Body of pancreas (tissue), 4 donors: ENCODE measurements around the gene CCNG1. TPM values are rescaled to one million over a fixed set of nuclear protein-coding genes. Genes with fewer than 3 reads are reported as not detected.
A peak's percentile ranks its signal among the peaks of the same experiment; 100 is the strongest.
"Not testable (repeated sequence)": the region's sequence is repeated elsewhere in the genome, so short reads cannot be mapped to it uniquely, and the experiment has no call there.

ENCODE experiments used
- ATAC-seq: fragments of 150-250 bp; one replicate; pipeline ENCODE4 v1.9.1; 2016
- DNase-seq, 4 donors: peaks; one replicate each; pipeline ENCODE4 v3.0.0-alpha.2; 2019
- H3K27ac ChIP-seq, 4 donors: fragments of 200-600 bp; sonication (generic); 1 replicate in 3 of 4; 2 replicates in 1 of 4; pipeline versions ENCODE4 v1.5.1 to v1.6.1; 2016 to 2019; ENCODE audit warnings: mild to moderate bottlenecking in 1 of 4, mixed read lengths in 1 of 4, moderate library complexity in 1 of 4
- H3K27me3 ChIP-seq, 2 donors: fragments of 200-600 bp; sonication (generic); one replicate each; pipeline ENCODE4 v1.6.0; 2016; ENCODE audit warnings: mild to moderate bottlenecking in 1 of 2
- H3K36me3 ChIP-seq, 2 donors: fragments of 200-600 bp; sonication (generic); replicated peaks in 1 of 2; 2 replicates each; pipeline ENCODE4 v1.5.1; 2016; ENCODE audit warnings: low read depth in 2 of 2; ENCODE audit not compliant: insufficient read depth in 1 of 2
- H3K4me1 ChIP-seq: fragments of 200-600 bp; sonication (generic); one replicate; pipeline ENCODE4 v1.6.0; 2016
- H3K4me3 ChIP-seq, 2 donors: fragments of 200-600 bp; sonication (generic); 1 replicate in 1 of 2; 2 replicates in 1 of 2; pipeline ENCODE4 v1.5.1; 2016 to 2019
- H3K9me3 ChIP-seq, 3 donors: fragments of 200-600 bp; sonication (generic); 1 replicate in 2 of 3; 2 replicates in 1 of 3; pipeline ENCODE4 v1.5.1; 2016
- CTCF ChIP-seq, 7 experiments: fragments of 450-650 bp in 4 of 7; fragments of 200-600 bp in 3 of 7; sonication (generic) in 3 of 7; IDR thresholded peaks; one replicate each; pipeline ENCODE4 v1.5.1; 2016 to 2019; ENCODE audit warnings: antibody characterized with exemption in 7 of 7
- POLR2A ChIP-seq, 3 donors: fragments of 450-650 bp; IDR thresholded peaks; one replicate each; pipeline ENCODE4 v1.6.1; 2016; ENCODE audit warnings: antibody characterized with exemption in 3 of 3, mild to moderate bottlenecking in 2 of 3
- WGBS, 2 donors: methylation state at CpG; one replicate each; pipeline ENCODE4 v1.1.5; 2017; 5-methylcytosine and 5-hydroxymethylcytosine counted together
- intact Hi-C: fragments of 100-400 bp; cut with DNase I; formaldehyde crosslinking; loops from one replicate; pipeline ENCODE4 v1.15.1; 2023
- total RNA-seq, 2 donors: library from RNA; depleted of rRNA; stranded (reverse); fragments of >200 nt; gene quantifications; one replicate each; pipeline ENCODE4 v1.1.0, GENCODE V29; 2016

The CCNG1 gene
- total RNA-seq, 2 donors from 2014 or later: 52.4 to 118 TPM

- Histone ChIP-seq H3K4me3 (no peak overlapping the region), H3K27ac (no peak overlapping the region), H3K27me3 (no peaks in the 10 kb centered on the region), H3K36me3 (no peaks in the 10 kb centered on the region), H3K9me3 (no peaks in the 10 kb centered on the region), H3K4me1 (peaks cover 14% of the 10 kb centered on the region)
- ATAC-seq (peak; percentile 88), DNase-seq (peak; percentile 58 to 67 (median 62))
- TF ChIP-seq CTCF (IDR thresholded peaks at IDR 0.05) (peak; percentile 75 to 95 (median 85)), POLR2A (IDR thresholded peaks at IDR 0.05) (no peak)
- 7 to 11% methylated on average over 9 of the region's 9 CpGs for WGBS, 2 donors
- intact Hi-C loops: no loop called here
Measured at GRCh38 chr5:163408311-163408923, 29.0 kb upstream of the CCNG1 start.

DNA sequence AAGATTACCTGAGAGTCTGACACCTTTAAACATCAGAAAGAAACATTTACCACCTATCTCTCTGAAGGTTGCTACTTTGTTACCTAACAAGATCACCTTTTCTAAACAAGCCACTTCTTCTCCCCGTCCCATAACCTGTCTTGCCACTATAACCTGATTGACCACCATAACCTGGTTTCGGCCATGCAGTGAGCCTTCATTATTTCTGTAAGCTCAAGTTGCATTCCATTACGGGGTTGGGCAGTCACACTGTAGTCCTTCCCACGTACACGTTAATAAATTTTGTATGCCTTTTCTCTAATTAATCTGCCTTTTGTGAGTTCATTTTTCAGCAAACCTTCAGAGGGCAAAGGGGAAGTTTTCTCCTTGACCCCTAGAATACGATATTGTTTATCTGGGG, 28.0 kb upstream of the CCNG1 start:
- TF ChIP-seq POLR2A (IDR thresholded peaks at IDR 0.05): no peak
- no peak for TF ChIP-seq CTCF (IDR thresholded peaks at IDR 0.05)
- Histone ChIP-seq H3K9me3 (no peaks in the 10 kb centered on the region), H3K36me3 (no peaks in the 10 kb centered on the region), H3K4me1 (peaks cover 11% of the 10 kb centered on the region), H3K27ac (no peak overlapping the region), H3K4me3 (no peak overlapping the region), H3K27me3 (no peaks in the 10 kb centered on the region)
- intact Hi-C loops: no loop called here
- DNase-seq (no peak), ATAC-seq (no peak)
- 58 to 65% methylated on average over 6 of the region's 6 CpGs for WGBS, 2 donors

GRCh38 chr5:163410505-163410904, 26.9 kb upstream of the CCNG1 start:
- ATAC-seq: no peak
- H3K36me3 ChIP-seq: no peaks in the 10 kb centered on the region
- peaks cover 9% of the 10 kb centered on the region for H3K4me1 ChIP-seq
- H3K27ac ChIP-seq: no peak overlapping the region
- peaks cover 0 to 3% of the 10 kb centered on the region in 2 donors for H3K27me3 ChIP-seq
- no peak overlapping the region for H3K4me3 ChIP-seq
- no peak for DNase-seq
- no peak for TF ChIP-seq CTCF (IDR thresholded peaks at IDR 0.05)
- no peak for TF ChIP-seq POLR2A (IDR thresholded peaks at IDR 0.05)
- H3K9me3 ChIP-seq: no peaks in the 10 kb centered on the region
- intact Hi-C loops: no loop called here
- 60 to 64% methylated on average over 2 of the region's 2 CpGs for WGBS, 2 donors

GRCh38 chr5:163415673-163416072, 21.7 kb upstream of the CCNG1 start:
- H3K9me3 ChIP-seq, H3K4me3 ChIP-seq, ATAC-seq, DNase-seq, H3K36me3 ChIP-seq, H3K27ac ChIP-seq, intact Hi-C loops, H3K4me1 ChIP-seq: not testable (repeated sequence)
- peaks cover 0 to 10% of the 10 kb centered on the region in 2 donors for H3K27me3 ChIP-seq
- 21 to 30% methylated on average over 15 of the region's 15 CpGs for WGBS, 2 donors

DNA sequence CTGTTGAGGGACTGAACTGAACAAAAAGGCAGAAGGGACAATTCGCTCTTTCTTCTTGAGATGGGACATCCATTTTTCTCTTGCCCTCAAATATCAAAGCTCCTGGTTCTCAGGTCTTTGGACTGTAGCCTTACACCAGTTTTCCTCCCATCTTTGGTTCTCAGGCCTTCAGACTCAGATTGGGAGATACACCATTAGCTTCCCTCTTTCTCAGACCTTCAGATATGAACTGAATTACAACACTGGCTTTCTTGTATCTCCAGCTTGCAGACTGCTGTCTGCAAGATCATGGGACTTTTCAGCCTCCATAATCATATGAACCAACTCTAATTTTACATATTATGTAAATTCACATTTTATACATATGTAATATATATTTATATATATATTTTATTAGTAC, 12.6 kb upstream of the CCNG1 start:
- 95 to 100% methylated on average over 1 of the region's 1 CpG for WGBS, 2 donors
- no peak for DNase-seq
- no peak for ATAC-seq
- H3K36me3 ChIP-seq: no peaks in the 10 kb centered on the region
- H3K9me3 ChIP-seq: no peaks in the 10 kb centered on the region
- no peaks in the 10 kb centered on the region for H3K27me3 ChIP-seq
- H3K4me3 ChIP-seq: no peak overlapping the region
- H3K4me1 ChIP-seq: no peaks in the 10 kb centered on the region
- TF ChIP-seq POLR2A (IDR thresholded peaks at IDR 0.05) (no peak), CTCF (IDR thresholded peaks at IDR 0.05) (no peak)
- intact Hi-C loops: no loop called here
- H3K27ac ChIP-seq: no peak overlapping the region

DNA sequence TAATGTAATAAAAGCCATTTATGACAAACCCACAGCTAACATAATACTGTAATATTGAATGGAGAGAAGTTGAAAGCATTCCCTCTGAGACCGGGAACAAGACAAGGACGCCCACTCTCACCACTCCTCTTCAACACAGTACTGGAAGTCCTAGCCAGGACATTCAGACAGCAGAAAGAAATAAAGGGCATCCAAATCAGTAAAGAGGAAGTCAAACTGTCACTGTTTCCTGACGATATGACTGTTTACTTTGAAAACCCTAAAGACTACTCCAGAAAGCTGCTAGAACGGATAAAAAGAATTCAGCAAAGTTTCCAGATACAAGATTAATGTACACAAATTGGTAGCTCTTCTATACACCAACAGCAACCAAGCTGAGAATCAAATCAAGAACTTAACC, 11.3 kb upstream of the CCNG1 start:
- H3K4me3 ChIP-seq, H3K27me3 ChIP-seq, intact Hi-C loops, H3K9me3 ChIP-seq, H3K27ac ChIP-seq, ATAC-seq, H3K4me1 ChIP-seq, H3K36me3 ChIP-seq, DNase-seq: not testable (repeated sequence)
- 55 to 68% methylated on average over 4 of the region's 4 CpGs for WGBS, 2 donors
